ENCODE results near the gene ST3GAL5.

DNA sequence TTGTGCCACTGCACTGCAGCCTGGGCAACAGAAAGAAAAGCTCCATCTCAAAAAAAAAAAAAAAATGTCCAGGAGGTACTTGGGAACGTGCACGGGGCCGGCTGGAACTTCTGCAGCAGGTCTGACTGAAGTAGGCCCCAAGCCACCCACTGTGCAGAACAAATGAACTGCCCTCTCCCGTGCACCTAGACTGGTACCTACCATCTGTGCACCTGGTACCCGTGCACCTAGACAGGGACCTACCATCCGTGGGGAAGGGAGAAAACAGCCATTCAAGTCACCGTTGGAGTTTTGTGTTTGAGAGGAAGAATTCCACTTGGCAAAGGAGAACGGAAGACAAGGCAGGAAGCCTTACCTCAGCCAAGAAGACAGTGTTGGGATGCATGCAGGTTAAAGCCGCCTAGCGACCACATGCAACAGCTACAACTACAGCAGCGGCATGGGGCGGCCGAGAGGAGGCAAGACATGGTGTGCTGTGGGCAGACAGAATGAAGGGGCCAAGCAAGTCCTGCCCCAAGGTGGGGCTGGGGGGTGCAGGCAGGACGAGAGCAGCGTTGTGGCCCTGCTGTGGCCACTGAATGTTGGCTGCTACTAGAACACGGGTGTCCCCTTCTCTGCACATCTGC, 16.1 kb downstream of the ST3GAL5 start:
- no peak for TF ChIP-seq EZH2 (IDR thresholded peaks at IDR 0.05; ENCODE audit: low read length, missing control alignments)
- TF ChIP-seq, protein P1, sequence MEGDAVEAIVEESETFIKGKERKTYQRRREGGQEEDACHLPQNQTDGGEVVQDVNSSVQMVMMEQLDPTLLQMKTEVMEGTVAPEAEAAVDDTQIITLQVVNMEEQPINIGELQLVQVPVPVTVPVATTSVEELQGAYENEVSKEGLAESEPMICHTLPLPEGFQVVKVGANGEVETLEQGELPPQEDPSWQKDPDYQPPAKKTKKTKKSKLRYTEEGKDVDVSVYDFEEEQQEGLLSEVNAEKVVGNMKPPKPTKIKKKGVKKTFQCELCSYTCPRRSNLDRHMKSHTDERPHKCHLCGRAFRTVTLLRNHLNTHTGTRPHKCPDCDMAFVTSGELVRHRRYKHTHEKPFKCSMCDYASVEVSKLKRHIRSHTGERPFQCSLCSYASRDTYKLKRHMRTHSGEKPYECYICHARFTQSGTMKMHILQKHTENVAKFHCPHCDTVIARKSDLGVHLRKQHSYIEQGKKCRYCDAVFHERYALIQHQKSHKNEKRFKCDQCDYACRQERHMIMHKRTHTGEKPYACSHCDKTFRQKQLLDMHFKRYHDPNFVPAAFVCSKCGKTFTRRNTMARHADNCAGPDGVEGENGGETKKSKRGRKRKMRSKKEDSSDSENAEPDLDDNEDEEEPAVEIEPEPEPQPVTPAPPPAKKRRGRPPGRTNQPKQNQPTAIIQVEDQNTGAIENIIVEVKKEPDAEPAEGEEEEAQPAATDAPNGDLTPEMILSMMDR (conservative IDR thresholded peaks at IDR 0.05 in 1 of 2, IDR thresholded peaks at IDR 0.05 in 1 of 2; ENCODE audit: low read depth in 1 of 2, low read length in 2 of 2): no peak

All from fibroblast of lung (primary cell).